ENCODE results near the gene BCKDK. TPM values are rescaled to one million over a fixed set of nuclear protein-coding genes. Genes with fewer than 3 reads are reported as not detected.

The BCKDK gene
- total RNA-seq, 3 donors from 2014 or later: 31.8 to 33.6 (median 33.5) TPM

- peaks cover 4 to 53% of the 10 kb centered on the region in 2 donors for H3K4me1 ChIP-seq
- TF ChIP-seq POLR2A (IDR thresholded peaks at IDR 0.05) (no peak), POLR2AphosphoS5 (IDR thresholded peaks at IDR 0.05) (no peak), CTCF (IDR thresholded peaks at IDR 0.05) (no peak)
- peak overlapping the region in 2 of 3 donors; percentile 21 to 40 for H3K4me3 ChIP-seq
- no peaks in the 10 kb centered on the region for H3K27me3 ChIP-seq
- DNase-seq (ENCODE audit: low spot score in 2 of 2): no peak
- intact Hi-C loops (cut with DNase I; ENCODE audit: low total_unique reads): no loop called here
- peak overlapping the region; percentile 95 for H3K27ac ChIP-seq
- H3K9me3 ChIP-seq: no peaks in the 10 kb centered on the region
- H3K36me3 ChIP-seq: no peaks in the 10 kb centered on the region
Measured at GRCh38 chr16:31130336-31130891, 22.2 kb downstream of the BCKDK start.

GRCh38 chr16:31130899-31131298 is 22.7 kb downstream of the BCKDK start:
- H3K27me3 ChIP-seq: no peaks in the 10 kb centered on the region
- peak overlapping the region; percentile 95 for H3K27ac ChIP-seq
- DNase-seq (ENCODE audit: low spot score in 2 of 2): peak; percentile 95 to 97
- no peaks in the 10 kb centered on the region for H3K9me3 ChIP-seq
- H3K36me3 ChIP-seq: no peaks in the 10 kb centered on the region
- TF ChIP-seq POLR2AphosphoS5 (IDR thresholded peaks at IDR 0.05): peak; percentile 17 to 85 (median 26)
- TF ChIP-seq CTCF (IDR thresholded peaks at IDR 0.05): no peak
- H3K4me1 ChIP-seq: peaks cover 4 to 55% of the 10 kb centered on the region in 2 donors
- H3K4me3 ChIP-seq: peak overlapping the region in 1 of 3 donors; percentile 40
- intact Hi-C loops (cut with DNase I; ENCODE audit: low total_unique reads): no loop called here

- H3K27ac ChIP-seq: peak overlapping the region; percentile 95
- H3K36me3 ChIP-seq: no peaks in the 10 kb centered on the region
- H3K4me1 ChIP-seq: peaks cover 4 to 58% of the 10 kb centered on the region in 2 donors
- no peaks in the 10 kb centered on the region for H3K9me3 ChIP-seq
- H3K27me3 ChIP-seq: no peaks in the 10 kb centered on the region
- TF ChIP-seq POLR2AphosphoS5 (IDR thresholded peaks at IDR 0.05): no peak
- TF ChIP-seq CTCF (IDR thresholded peaks at IDR 0.05): no peak
- no peak for TF ChIP-seq POLR2A (IDR thresholded peaks at IDR 0.05)
- no peak for DNase-seq (ENCODE audit: low spot score in 2 of 2)
- no peak overlapping the region for H3K4me3 ChIP-seq
- intact Hi-C loops (cut with DNase I; ENCODE audit: low total_unique reads): no loop called here
Measured at GRCh38 chr16:31131416-31131815, 23.2 kb downstream of the BCKDK start.

GRCh38 chr16:31131841-31132271 is 23.7 kb downstream of the BCKDK start:
- Histone ChIP-seq H3K4me3 (no peak overlapping the region), H3K27me3 (no peaks in the 10 kb centered on the region), H3K9me3 (no peaks in the 10 kb centered on the region), H3K27ac (peak overlapping the region; percentile 95), H3K4me1 (peaks cover 4 to 58% of the 10 kb centered on the region in 2 donors), H3K36me3 (no peaks in the 10 kb centered on the region)
- intact Hi-C loops (cut with DNase I; ENCODE audit: low total_unique reads): no loop called here
- no peak for DNase-seq (ENCODE audit: low spot score in 2 of 2)
- TF ChIP-seq POLR2AphosphoS5 (IDR thresholded peaks at IDR 0.05) (no peak), POLR2A (IDR thresholded peaks at IDR 0.05) (no peak), CTCF (IDR thresholded peaks at IDR 0.05) (no peak)

- H3K36me3 ChIP-seq: no peaks in the 10 kb centered on the region
- peaks cover 4 to 54% of the 10 kb centered on the region in 2 donors for H3K4me1 ChIP-seq
- no peak overlapping the region for H3K4me3 ChIP-seq
- DNase-seq (ENCODE audit: low spot score in 2 of 2): no peak
- no peak for TF ChIP-seq CTCF (IDR thresholded peaks at IDR 0.05)
- no peak for TF ChIP-seq POLR2AphosphoS5 (IDR thresholded peaks at IDR 0.05)
- no peak for TF ChIP-seq POLR2A (IDR thresholded peaks at IDR 0.05)
- H3K9me3 ChIP-seq: no peaks in the 10 kb centered on the region
- intact Hi-C loops (cut with DNase I; ENCODE audit: low total_unique reads): no loop called here
- peak overlapping the region; percentile 95 for H3K27ac ChIP-seq
- H3K27me3 ChIP-seq: no peaks in the 10 kb centered on the region
Measured at GRCh38 chr16:31132303-31132979, 24.3 kb downstream of the BCKDK start.

Measured in breast epithelium (tissue), 4 donors.